IPS-18c (cell line): ENCODE measurements around the gene RAET1G.

ENCODE experiments used
- H3K4me3 ChIP-seq: 2 replicates; pipeline ENCODE4 v1.7.0; 2013; ENCODE audit warnings: low read depth, mild to moderate bottlenecking, low read length, moderate library complexity; ENCODE audit not compliant: insufficient read depth
- H3K9me3 ChIP-seq: one replicate; pipeline ENCODE4 v1.6.1; 2013; ENCODE audit warnings: mild to moderate bottlenecking, low read length, moderate library complexity; ENCODE audit not compliant: control insufficient read depth, insufficient read depth

The RAET1G gene

DNA sequence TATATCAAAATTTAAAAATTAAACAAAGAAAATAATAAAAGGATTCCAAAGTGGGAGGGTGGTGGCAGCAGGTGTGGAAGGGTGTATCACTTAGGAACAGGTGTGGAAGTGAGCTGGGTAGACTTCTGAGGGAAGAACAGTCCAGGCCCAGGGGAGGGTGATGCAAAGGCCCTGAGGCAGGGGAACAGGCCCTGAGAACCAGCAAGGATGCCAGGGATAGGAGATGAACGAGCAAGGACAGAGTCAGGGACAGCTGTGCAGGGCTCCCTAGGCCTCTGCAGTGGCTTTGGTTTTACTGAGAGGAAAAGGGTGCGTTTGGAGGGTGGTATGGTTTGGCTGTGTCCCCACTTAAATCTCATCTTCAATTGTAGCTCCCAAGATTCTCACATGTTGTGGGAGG is 15.6 kb downstream of the RAET1G start:
- H3K9me3 ChIP-seq = peaks cover 5% of the 10 kb centered on the region
- no peak overlapping the region for H3K4me3 ChIP-seq

DNA sequence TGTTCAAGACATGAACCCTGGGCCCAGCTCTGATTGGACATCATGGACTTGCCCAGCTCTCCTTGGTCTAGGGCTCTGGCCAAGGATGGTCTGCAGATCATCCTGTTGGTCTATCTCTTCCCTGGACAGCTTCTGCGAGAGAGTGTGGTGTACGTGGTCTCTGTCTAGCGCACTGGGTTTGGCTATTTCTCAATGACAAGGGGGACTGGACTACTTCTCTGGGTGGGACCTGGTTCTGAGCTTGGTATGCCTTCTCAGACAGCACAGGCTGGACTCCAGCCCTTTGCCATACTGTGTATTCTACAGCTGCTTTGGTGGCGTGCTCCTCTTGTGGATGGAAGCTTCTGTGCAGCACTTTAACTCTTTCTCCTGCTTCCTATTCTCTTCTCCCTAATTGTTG is 16.5 kb downstream of the RAET1G start:
- no peak overlapping the region for H3K4me3 ChIP-seq

DNA sequence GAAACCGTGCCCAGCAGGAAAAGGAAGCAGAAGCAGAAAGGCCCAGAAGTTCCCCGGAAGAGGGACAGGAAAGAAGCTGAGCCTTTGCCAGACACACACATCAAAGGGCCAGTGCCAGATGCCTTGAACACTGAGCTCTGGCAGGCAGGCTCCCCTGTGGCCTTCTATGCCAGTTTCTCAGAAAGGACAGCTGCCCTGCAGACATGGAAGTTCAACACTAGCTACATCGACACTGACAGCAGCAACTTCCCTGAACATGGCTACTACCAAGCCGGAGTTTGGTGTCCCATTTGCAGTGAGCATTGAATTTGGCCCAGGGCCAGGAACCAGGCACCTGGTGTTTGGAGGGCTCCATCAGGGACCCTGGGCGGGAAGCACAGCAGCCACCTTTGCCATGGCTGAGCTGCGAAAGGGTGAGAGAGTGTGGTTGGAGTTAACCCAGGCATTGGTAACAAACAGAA is 17.0 kb downstream of the RAET1G start:
- peaks cover 5% of the 10 kb centered on the region for H3K9me3 ChIP-seq
- no peak overlapping the region for H3K4me3 ChIP-seq

More for the DNA sequence above, 16.5 kb downstream of the RAET1G start:
- H3K9me3 ChIP-seq = peaks cover 5% of the 10 kb centered on the region

- H3K4me3 ChIP-seq = no peak overlapping the region
- H3K9me3 ChIP-seq = peaks cover 5% of the 10 kb centered on the region
Measured at GRCh38 chr6:149905371-149905910, 17.5 kb downstream of the RAET1G start.

GRCh38 chr6:149904661-149905370 is 18.1 kb downstream of the RAET1G start:
- H3K9me3 ChIP-seq = peaks cover 3% of the 10 kb centered on the region
- H3K4me3 ChIP-seq = no peak overlapping the region

GRCh38 chr6:149903938-149904611 is 18.8 kb downstream of the RAET1G start:
- H3K9me3 ChIP-seq = peaks cover 3% of the 10 kb centered on the region
- no peak overlapping the region for H3K4me3 ChIP-seq

DNA sequence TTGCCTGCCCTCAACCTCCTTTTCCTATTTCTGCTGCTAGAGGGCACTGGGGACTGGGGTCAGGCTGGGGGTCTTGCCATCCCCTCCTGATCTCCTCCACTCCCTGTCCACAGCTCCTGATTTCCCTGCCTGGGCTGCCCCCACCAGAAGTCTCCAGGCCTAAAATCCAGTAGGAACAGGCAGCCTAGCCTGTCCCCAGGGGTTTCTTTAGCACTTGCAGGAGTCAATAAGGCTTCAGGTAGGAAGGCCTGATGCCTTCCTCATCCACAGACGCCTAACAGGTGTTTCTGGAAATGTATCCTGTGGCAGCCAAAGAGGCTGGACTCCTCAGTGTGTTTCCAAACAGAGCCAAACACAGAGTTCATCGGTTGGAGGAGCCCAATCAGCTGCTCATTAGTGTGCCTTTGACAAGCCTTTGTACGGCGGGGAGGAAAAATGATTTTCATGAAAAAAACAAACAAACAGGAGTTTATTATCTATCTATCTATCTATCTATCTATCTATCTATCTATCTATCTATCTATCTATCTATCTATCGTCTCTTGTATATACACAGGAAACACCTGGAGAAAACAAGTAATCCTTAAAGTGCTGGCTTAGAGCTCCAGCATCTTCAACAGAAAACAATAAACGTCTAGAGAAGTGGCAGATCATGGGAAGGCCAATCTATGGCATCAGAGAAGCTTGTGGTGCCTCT is 21.3 kb downstream of the RAET1G start:
- no peak overlapping the region for H3K4me3 ChIP-seq
- H3K9me3 ChIP-seq = no peaks in the 10 kb centered on the region

GRCh38 chr6:149900620-149901443 is 22.1 kb downstream of the RAET1G start:
- Histone ChIP-seq H3K9me3 (no peaks in the 10 kb centered on the region), H3K4me3 (no peak overlapping the region)

- Histone ChIP-seq H3K4me3 (no peak overlapping the region), H3K9me3 (no peaks in the 10 kb centered on the region)
Measured at GRCh38 chr6:149899926-149900619, 22.8 kb downstream of the RAET1G start.

DNA sequence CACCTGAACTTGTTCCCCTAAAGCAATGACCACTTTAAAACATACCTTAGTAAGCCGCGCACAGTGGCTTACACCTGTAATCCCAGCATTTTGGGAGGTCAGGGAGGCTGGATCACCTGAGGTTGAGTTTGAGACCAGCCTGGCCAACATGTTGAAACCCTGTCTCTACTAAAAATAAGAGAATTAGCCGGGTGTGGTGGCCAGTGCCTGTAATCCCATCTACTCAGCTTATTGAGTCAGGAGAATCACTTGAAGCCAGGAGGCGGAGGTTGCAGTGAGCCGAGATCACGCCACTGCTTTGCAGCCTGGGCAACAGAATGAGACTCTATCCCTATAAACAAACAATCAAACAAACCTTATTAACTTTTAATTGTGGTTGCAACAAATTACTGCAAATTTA is 23.4 kb downstream of the RAET1G start:
- Histone ChIP-seq H3K4me3 (no peak overlapping the region), H3K9me3 (no peaks in the 10 kb centered on the region)

DNA sequence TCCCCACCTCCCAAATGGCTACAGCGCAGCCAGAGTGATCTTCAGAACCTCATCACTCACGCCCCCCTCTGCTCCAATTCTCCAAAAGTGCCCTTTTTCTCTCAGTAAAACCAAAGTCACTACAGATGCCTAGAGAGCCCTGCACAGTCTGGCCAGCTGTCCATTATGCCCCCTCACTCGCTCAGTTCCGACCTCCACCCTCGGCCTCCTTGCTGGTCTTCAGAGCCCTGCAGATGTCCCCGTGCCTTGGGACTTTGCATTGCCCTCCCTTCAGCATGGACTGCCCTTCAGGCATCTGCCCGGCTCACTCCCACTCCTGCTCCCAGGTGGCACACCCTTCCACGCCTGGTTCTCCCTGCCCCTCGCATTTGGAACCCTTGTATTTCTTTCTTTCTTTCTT is 24.0 kb downstream of the RAET1G start:
- Histone ChIP-seq H3K9me3 (no peaks in the 10 kb centered on the region), H3K4me3 (no peak overlapping the region)

GRCh38 chr6:149897855-149898744 is 24.8 kb downstream of the RAET1G start, which contains the start of gene RAET1E:
Gene RAET1E, minus strand, starts transcription at chr6:149898113. Its CDS starts 7,212 bp downstream, at chr6:149890901.
- Histone ChIP-seq H3K9me3 (no peaks in the 10 kb centered on the region), H3K4me3 (no peak within 1 kb of the TSS)

DNA sequence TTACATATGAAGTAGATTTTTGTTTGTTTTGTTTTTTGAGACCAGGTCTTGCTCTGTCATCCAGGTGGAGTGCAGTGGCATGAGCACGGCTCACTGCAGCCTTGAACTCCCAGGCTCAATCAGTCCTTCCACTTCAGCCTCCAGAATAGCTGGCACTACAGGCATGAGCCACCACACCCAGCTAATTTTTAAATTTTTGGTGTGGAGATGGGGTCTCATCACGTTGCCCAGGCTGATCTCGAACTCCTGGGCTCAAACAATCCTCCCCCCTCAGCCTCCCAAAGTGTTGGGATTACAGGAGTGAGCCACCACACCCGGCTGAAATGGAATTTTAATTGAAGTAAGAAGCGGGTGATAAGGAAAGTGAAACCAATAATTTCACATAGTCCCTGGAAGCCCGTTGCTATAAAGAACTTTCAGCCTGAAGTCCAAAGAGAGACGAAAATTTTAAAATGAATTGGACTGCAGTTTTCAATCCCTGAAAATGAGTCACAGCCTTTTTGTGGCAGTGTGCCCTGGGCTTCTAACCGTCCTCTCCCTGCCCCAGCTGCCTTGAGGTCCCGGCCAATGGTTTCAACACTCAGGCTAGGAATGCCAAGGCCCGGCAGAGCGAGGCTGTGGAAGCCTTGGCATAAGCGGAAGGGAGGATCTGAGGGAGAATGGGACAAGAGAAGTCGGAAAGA is 25.8 kb downstream of the RAET1G start:
- H3K4me3 ChIP-seq = no peak overlapping the region
- no peaks in the 10 kb centered on the region for H3K9me3 ChIP-seq

DNA sequence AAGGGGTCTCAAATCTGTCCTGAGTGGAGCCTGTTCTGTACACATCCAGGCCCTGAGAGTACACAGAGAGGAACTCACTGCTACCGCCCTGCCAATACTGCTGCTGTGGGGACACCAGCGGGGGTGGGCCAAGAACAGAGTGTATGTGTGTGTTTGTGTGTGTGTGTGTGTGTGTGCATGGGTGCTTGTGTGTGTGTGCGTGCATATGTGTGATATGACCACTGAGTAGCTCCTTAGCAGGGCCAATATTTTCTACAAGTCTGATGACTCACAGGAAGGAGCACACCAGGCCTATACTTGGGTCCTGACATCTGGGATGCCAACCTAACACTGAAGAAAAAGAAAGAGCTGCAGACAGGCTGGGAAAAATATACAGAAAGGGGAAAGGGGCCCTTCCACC is 26.4 kb downstream of the RAET1G start:
- Histone ChIP-seq H3K9me3 (no peaks in the 10 kb centered on the region), H3K4me3 (no peak overlapping the region)

DNA sequence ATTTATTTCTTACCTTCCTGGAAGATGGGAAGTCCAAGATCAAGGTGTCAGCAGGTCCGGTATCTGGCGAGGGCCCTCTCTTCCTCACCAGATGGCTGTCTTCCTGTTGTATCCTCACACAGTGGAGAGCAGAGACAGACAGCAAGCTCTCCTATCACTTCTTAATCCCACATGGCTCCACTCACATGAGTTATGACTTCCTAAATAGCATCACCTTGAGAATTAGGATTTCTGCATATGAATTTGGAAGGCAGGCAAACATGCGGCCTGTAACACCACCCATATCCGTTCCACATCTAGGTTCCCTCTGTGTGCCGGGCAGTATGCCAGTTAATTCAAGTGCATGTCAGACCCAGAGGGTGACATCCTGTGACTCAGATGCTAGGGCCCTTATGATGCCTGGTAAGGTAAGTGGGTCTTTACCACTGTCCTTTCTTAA is 27.1 kb downstream of the RAET1G start:
- Histone ChIP-seq H3K4me3 (no peak overlapping the region), H3K9me3 (no peaks in the 10 kb centered on the region)
